Activated CD4-positive, CD25-positive, alpha-beta regulatory T cell treated with anti-CD3 and anti-CD28 coated beads, Interleukin-2, amount 50 U/mL, for 72 hours (primary cell): Measurements from ENCODE around the gene SRSF10.
"Not testable (repeated sequence)": the region's sequence is repeated elsewhere in the genome, so short reads cannot be mapped to it uniquely, and the experiment has no call there.

Experiments used
- DNase-seq: peaks from one replicate; pipeline ENCODE4 v3.0.0; 2021

Gene SRSF10

GRCh38 chr1:23996700-23997229 is 16.6 kb upstream of the SRSF10 start:
- no peak for DNase-seq

- DNase-seq: no peak
Observed at GRCh38 chr1:23995431-23995837, 15.3 kb upstream of the SRSF10 start.

- DNase-seq: not testable (repeated sequence)
Observed at GRCh38 chr1:23992011-23992410, 11.9 kb upstream of the SRSF10 start.

- no peak for DNase-seq
Observed at GRCh38 chr1:23989263-23989662, 9.1 kb upstream of the SRSF10 start.

GRCh38 chr1:23987038-23987437 is 6.9 kb upstream of the SRSF10 start:
- DNase-seq: not testable (repeated sequence)

- no peak for DNase-seq
Observed at GRCh38 chr1:23984417-23985186, 4.5 kb upstream of the SRSF10 start.

GRCh38 chr1:23980728-23981070 is 572 bp upstream of the SRSF10 start:
- DNase-seq: peak; percentile 49

GRCh38 chr1:23979387-23979880 is 693 bp downstream of the SRSF10 start:
- no peak for DNase-seq

- DNase-seq: no peak
Observed at GRCh38 chr1:23978805-23979204, 1.3 kb downstream of the SRSF10 start.

- no peak for DNase-seq
Observed at GRCh38 chr1:23977854-23978191, 2.3 kb downstream of the SRSF10 start.

- no peak for DNase-seq
Observed at GRCh38 chr1:23977187-23977853, 2.8 kb downstream of the SRSF10 start.

- no peak for DNase-seq
Observed at GRCh38 chr1:23967871-23968270, 12.3 kb downstream of the SRSF10 start.

GRCh38 chr1:23966973-23967493 is 13.1 kb downstream of the SRSF10 start:
- DNase-seq: no peak

- no peak for DNase-seq
Observed at GRCh38 chr1:23964790-23965740, 15.1 kb downstream of the SRSF10 start.

- DNase-seq: no peak
Observed at GRCh38 chr1:23964235-23964668, 15.9 kb downstream of the SRSF10 start.

GRCh38 chr1:23963617-23964234 is 16.4 kb downstream of the SRSF10 start:
- no peak for DNase-seq

GRCh38 chr1:23960291-23961020 is 19.7 kb downstream of the SRSF10 start:
- no peak for DNase-seq

GRCh38 chr1:23959461-23960290 is 20.5 kb downstream of the SRSF10 start, which contains the start of gene PNRC2:
TSS of gene PNRC2 (plus strand) at chr1:23959828. CDS start at chr1:23961458, 1,630 bp downstream.
- peak; percentile 96 for DNase-seq

GRCh38 chr1:23958810-23959460 is 21.2 kb downstream of the SRSF10 start:
- DNase-seq: peak; percentile 83
